ENCODE results near the gene GABRQ.

GABRQ gene

GRCh38 chrX:152637649-152638442 lies at the start of gene GABRQ:
Gene GABRQ, plus strand, starts transcription at chrX:152637895. Its CDS starts 308 bp downstream, at chrX:152638203.
- DNase-seq: no peak

DNA sequence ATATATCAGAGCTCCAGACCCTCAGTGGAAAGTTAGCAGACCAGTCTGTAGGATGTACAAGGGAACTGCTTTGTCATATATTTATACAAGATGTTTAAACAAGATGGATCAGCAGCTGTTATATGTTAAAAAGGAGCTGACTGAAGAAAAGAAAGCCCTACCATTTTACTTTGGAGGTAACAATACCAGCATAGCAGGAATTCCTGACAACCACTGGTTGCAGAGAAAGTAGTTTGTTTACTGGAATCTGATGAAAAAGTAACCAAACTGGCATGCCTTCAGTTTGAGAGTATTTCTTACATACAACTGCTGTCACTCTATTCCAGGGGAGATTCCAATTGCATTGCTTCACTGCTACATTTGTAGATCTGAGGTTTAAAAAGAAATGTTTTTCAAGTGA lies 49.5 kb upstream of the GABRQ start:
- no peak for DNase-seq

GRCh38 chrX:152600853-152601633 lies 36.7 kb upstream of the GABRQ start:
- DNase-seq: no peak

- no peak for DNase-seq
These were observed 35.7 kb upstream of the GABRQ start for GRCh38 chrX:152601848-152602616.

DNA sequence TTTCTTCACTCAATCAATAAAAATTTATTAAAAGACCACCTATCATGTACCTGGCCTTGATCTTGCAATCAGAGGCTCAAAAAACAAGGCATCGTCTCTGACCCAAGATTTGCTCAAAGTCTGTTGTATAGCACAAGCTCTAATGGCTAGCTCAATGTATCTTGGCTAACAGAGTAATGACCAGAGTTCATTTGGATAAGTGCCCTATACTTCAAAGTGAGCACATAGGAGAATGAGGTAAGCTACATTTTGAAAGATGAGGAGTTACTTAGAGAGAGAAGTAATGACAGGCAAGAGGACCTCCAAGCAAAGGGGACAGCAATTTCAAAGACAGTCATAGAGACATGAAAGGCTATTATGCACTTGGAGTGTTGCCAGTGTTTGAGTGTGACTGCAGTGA lies 22.9 kb upstream of the GABRQ start:
- no peak for DNase-seq

DNA sequence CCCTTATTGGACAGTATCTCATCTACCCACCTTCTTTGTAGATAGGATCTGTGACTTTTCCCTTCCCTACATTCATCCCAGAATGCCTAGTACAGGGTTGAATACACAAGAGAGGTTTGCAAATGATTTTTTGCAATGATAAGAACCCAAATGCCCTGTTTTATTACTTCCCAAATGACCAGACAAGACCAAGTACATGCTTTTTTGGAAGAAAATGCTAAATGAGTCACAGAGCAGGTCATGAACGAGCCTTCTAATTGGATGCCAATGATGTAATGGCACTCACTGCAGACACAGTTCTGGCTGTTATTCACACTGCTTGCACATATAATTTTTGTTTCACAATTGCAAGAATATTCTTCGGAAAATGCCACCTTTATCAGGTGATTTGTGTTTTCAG lies 17.8 kb upstream of the GABRQ start:
- no peak for DNase-seq

DNA sequence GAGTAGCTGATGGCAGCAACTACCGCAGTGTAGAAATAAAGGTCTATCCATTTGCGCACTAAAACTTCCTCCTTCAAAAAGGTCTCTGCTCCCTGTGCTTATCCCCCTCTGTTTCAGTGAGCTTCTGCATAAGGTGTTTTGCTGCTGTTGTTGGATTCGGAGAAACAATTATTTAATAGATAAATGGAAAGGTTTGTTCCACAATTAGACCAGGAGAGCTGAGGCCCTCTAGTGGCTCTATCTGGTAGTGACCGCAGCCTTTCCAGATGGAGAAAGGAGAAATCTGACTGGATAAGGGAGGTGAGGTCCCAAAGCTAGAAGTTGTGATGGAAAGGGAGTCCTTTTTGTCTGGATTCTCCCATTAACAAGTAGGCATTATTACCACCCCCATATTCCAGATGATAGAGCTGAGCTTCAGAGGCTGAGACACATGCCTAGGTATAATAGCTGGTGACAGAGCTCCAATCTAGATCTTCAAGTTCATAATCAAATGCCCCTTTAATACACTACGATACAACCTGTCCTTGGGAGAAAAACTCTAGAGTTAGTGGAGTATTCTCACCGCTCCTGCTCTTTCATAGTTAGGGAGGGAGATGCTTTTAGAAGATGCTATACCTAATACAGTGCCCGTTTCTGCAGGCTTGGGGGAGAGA lies 5.1 kb upstream of the GABRQ start:
- peak in 1 of 2 experiments; percentile 14 for DNase-seq

- no peak for DNase-seq
These were observed 1.8 kb upstream of the GABRQ start for GRCh38 chrX:152635941-152636340.

- DNase-seq: no peak
These were observed 779 bp downstream of the GABRQ start for GRCh38 chrX:152638443-152638904.

- DNase-seq: no peak
These were observed 1.7 kb downstream of the GABRQ start for GRCh38 chrX:152639426-152639825.

DNA sequence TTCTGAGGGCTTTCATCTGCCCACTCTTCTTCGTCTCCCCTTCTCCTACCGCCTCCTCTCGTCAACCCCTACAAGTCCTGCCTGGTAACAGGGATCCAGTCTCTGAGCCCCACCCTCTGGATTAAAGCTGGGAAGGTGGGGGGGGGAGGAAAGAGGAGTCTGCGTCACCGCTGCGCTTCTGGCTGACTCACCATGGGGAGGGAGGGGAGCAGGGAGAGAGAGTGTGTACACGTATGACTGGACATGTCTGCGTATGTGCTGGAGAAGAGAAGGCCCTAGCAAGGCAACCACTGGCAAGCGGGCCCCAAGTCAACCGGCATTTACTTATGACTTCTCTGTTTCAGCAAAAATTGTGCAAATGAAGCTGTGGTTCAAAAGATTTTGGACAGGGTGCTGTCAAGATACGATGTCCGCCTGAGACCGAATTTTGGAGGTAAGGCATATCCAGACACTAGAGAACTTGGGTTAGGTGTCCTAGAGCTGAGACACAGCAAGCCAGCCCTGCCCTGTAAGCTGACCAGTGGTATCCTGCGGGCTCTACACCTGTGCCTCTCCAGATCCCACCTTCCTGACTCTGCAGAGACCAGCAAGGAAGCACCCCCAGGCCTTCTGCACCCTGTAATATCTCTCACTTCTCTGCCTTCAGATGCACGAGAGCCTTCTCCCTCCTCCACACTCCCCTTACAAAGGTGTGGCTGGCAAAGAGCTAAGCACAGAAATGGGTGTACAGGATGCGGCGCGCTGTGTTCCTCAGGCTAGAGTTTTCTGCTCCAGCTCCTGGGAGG lies 2.5 kb downstream of the GABRQ start:
- DNase-seq: no peak

DNA sequence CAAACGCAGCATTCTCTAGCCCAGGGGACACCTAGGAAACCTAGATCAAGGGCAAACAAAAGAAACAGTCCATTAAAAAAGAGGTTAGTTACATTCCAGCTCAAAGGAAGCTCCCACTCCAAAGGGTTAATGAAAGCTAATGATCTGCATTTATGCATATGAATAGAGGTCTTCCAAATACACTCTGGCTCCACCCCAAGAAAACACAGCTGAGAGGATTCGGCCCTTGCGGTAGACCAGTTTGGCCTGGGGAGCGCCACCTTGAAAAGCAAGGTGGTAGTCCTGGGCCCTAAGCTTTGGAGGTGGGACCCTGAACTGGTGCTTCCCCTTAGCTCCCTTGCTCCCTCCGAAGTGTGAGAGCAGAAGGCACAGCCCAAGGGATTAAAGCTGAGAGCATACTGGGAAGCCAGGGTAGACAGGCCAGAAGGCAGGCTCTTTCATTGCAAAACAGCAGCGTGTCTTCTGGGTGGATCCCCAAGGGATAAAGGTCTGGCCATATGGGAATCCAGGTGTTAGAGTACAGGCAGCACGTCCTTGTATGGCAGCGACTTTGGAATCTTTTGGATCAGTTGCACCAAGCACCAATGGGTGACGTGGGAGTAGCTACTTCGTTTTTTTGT lies 3.7 kb downstream of the GABRQ start:
- no peak for DNase-seq

DNA sequence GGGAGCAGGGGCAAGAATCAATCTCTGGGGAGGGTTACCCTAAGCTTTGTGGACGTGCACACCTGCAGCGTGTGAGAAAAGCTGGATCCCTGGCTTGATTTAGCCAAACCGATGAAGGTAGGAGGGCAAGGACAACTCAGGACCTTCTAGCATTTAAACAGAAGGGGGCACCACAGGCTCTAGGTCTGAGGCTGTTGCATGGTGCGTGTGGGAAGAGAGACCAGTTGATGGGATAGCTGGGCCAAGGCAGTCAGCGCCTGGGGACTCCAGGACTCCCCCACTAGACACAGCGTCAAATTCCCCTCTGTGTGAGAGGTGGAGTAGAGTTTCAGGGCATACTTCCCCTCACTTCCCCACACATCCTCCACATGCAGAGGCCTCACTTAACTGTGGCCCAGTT lies 4.3 kb downstream of the GABRQ start:
- DNase-seq: no peak

DNA sequence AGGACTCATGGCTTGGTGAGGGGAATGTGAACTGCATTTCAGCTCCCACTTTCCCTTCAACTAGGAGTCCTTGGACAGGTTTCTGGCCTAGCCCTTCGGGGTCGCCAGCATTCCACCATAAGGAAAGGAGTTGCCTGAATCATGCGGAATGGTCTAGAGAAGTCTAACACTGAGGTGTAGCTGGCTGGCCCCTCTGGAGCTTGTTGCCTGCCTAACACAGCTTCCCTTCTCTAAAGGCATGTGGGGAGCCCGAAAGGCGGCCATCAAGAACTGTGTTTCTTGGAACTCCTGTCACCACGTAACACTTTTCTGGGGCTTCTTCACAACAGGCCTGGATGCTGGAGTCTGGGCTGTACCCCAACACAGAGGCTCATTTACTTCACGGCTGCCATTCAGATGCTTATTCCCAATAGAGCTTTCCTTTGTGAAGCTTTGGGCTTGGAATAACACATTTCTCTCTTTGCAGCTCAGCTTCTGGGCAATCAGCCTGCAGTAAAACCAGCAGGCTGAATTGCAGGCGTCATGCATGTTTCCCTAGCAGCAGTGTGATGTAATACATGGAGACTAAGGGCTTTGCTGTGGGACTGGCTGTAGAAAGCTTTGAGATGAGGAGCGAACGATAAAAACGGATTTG lies 5.4 kb downstream of the GABRQ start:
- DNase-seq: no peak

- DNase-seq: no peak
These were observed 9.3 kb downstream of the GABRQ start for GRCh38 chrX:152646961-152647360.

- no peak for DNase-seq
These were observed 10.3 kb downstream of the GABRQ start for GRCh38 chrX:152647978-152648377.

GRCh38 chrX:152652060-152652459 lies 14.4 kb downstream of the GABRQ start:
- DNase-seq: no peak

DNA sequence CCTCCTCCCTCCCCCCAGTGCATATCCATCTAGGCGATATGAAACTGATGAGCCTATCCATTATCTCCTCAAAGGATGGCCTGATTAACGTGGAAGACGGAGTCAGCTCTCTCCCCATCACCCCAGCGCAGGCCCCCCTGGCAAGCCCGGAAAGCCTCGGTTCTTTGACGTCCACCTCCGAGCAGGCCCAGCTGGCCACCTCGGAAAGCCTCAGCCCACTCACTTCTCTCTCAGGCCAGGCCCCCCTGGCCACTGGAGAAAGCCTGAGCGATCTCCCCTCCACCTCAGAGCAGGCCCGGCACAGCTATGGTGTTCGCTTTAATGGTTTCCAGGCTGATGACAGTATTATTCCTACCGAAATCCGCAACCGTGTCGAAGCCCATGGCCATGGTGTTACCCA lies 14.8 kb downstream of the GABRQ start:
- no peak for DNase-seq

DNA sequence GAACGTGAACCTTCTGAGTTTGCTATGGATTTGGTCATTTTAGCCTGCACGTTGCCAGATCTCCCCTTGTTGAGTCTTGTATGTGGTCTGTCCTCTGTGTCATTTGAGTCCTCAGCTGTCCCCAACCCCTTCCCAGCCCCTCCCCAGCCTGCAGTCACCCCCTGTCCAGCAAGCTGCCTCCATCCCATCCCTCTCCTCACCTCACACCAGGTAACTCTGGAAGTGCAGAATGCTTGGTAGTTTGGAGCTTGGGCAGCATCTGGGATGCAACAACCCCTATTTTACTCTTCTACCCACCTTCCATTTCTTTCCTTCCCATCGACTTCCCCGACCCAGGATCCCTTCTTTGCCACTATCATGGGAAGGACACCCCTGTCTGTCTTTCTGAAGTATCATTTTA lies 18.4 kb downstream of the GABRQ start:
- DNase-seq: no peak

DNA sequence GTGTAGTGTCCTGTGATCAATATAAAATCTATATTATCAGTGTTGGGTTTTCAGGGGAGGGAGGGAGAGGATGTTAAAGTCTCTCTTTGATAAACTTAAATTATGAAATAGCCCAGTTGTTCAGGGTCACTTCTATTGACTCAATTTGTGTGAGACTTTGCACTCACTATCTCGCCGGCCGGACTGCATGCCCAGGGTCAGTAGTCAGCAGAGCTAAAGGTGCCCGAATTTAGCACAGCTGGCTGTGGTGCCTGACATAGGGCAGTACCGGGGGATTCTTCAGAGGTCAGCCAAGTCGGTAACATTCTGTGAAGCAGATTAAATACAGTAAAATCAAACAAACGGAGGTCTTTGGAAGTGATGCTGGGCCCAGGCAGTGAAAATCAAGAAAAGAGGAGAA lies 19.2 kb downstream of the GABRQ start:
- DNase-seq: no peak

GRCh38 chrX:152658302-152658701 lies 20.6 kb downstream of the GABRQ start:
- no peak for DNase-seq
